A673 (cell line): ENCODE data around the gene PPP2R5A. TPM values are rescaled to one million over a fixed set of nuclear protein-coding genes. Genes with fewer than 3 reads are reported as not detected.

Experiments used
- total RNA-seq: library from RNA; stranded (reverse); gene quantifications from 2 replicates; pipeline ENCODE4 v1.2.3, GENCODE V29; 2021

The PPP2R5A gene
- total RNA-seq, 1 experiment from 2014 or later: 13.9 TPM

Other genes starting within 250 kb of the PPP2R5A start
- gene INTS7, start 249.9 kb upstream of the PPP2R5A start, total RNA-seq: 41.5 and 45.0 TPM in 2 replicates
- 78.4 and 84.3 TPM in 2 replicates for gene DTL, start 249.7 kb upstream of the PPP2R5A start, total RNA-seq
- 14.5 and 15.6 TPM in 2 replicates for gene PACC1, start 129.5 kb downstream of the PPP2R5A start, total RNA-seq
- gene NENF, start 147.5 kb downstream of the PPP2R5A start, total RNA-seq: 51.0 and 59.5 TPM in 2 replicates